Endothelial cell of umbilical vein (primary cell): ENCODE data around the gene NR0B2.

Source experiments
- CTCF ChIP-seq, 2 donors: IDR thresholded peaks; 1 replicate in 1 of 2; 2 replicates in 1 of 2; pipeline ENCODE4 v1.5.1; 2011; ENCODE audit warnings: low read length in 2 of 2, mild to moderate bottlenecking in 2 of 2, moderate library complexity in 2 of 2, control low read depth in 1 of 2, inconsistent platforms in 1 of 2, low read depth in 1 of 2; ENCODE audit not compliant: insufficient read depth in 1 of 2; ENCODE audit errors: extremely low read depth in 1 of 2
- EZH2 ChIP-seq: IDR thresholded peaks from 2 replicates; pipeline ENCODE4 v1.6.1; 2012; ENCODE audit warnings: borderline replicate concordance, low read depth, mild to moderate bottlenecking, moderate library complexity, low read length, inconsistent platforms; ENCODE audit not compliant: severe bottlenecking
- FOS ChIP-seq: IDR thresholded peaks from 2 replicates; pipeline ENCODE4 v1.6.1; 2011; ENCODE audit warnings: mild to moderate bottlenecking, low read length, moderate library complexity, borderline replicate concordance; ENCODE audit not compliant: insufficient read depth
- GATA2 ChIP-seq: IDR thresholded peaks from 2 replicates; pipeline ENCODE4 v1.7.0; 2011; ENCODE audit warnings: low read depth, mild to moderate bottlenecking, moderate library complexity, mixed read lengths, low read length; ENCODE audit not compliant: insufficient read length, insufficient read depth
- JUN ChIP-seq: IDR thresholded peaks from 2 replicates; pipeline ENCODE4 v1.6.1; 2011; ENCODE audit warnings: borderline replicate concordance, low read depth; ENCODE audit not compliant: insufficient read length, insufficient read depth
- MAX ChIP-seq: IDR thresholded peaks from 2 replicates; pipeline ENCODE4 v1.6.1; 2011; ENCODE audit not compliant: insufficient read depth, insufficient read length
- MYC ChIP-seq: IDR thresholded peaks from one replicate; pipeline ENCODE4 v1.6.1; 2011; ENCODE audit warnings: mild to moderate bottlenecking, low read depth, low read length
- POLR2A ChIP-seq: IDR thresholded peaks from 2 replicates; pipeline ENCODE4 v1.6.1; 2012; ENCODE audit warnings: low read depth, mild to moderate bottlenecking, control low read depth, low read length
- POLR2AphosphoS5 ChIP-seq: IDR thresholded peaks from 2 replicates; pipeline ENCODE4 v1.6.1; 2012; ENCODE audit warnings: low read depth, mild to moderate bottlenecking, control low read depth, low read length, moderate library complexity; ENCODE audit not compliant: insufficient read depth

GRCh38 chr1:26909951-26910342 lies 3.8 kb downstream of the NR0B2 start:
- TF ChIP-seq CTCF (IDR thresholded peaks at IDR 0.05; ENCODE audit: extremely low read depth in 1 of 2, insufficient read depth in 1 of 2, low read depth in 1 of 2, low read length in 2 of 2) (no peak), POLR2AphosphoS5 (no peak), FOS (no peak), EZH2 (no peak), MAX (no peak), POLR2A (no peak), MYC (no peak), JUN (no peak), GATA2 (no peak)
